K562 (cell line): ENCODE measurements around the gene PKD1. TPM values are rescaled to one million over a fixed set of nuclear protein-coding genes. Genes with fewer than 3 reads are reported as not detected.
A peak's percentile ranks its signal among the peaks of the same experiment; 100 is the strongest.

Source experiments
- ARID3A ChIP-seq: IDR thresholded peaks from 2 replicates; pipeline ENCODE4 v1.6.1; 2012; ENCODE audit warnings: low read depth, low read length, improper control_type of control experiment, borderline replicate concordance
- BHLHE40 ChIP-seq: IDR thresholded peaks from 2 replicates; pipeline ENCODE4 v1.6.1; 2011; ENCODE audit warnings: low read length, improper control_type of control experiment
- C11orf30 ChIP-seq: fragments of 450-650 bp; IDR thresholded peaks from 2 replicates; pipeline ENCODE4 v1.6.1; 2016; ENCODE audit warnings: low read depth, mild to moderate bottlenecking
- CAMTA2 ChIP-seq: fragments of 250-450 bp; sonication (Bioruptor Pico); conservative IDR thresholded peaks from 2 replicates; pipeline ENCODE4 v1.5.1; 2022
- CBFA2T3 ChIP-seq: fragments of 450-650 bp; IDR thresholded peaks from 2 replicates; pipeline ENCODE4 v1.6.1; 2017
- CTBP1 ChIP-seq: fragments of 450-650 bp; IDR thresholded peaks from 2 replicates; pipeline ENCODE4 v1.6.1; 2016; ENCODE audit warnings: borderline replicate concordance
- DPF2 ChIP-seq: fragments of 450-650 bp; IDR thresholded peaks from 2 replicates; pipeline ENCODE4 v1.6.1; 2016
- FOXJ2 ChIP-seq: fragments of 200-800 bp; sonication (Bioruptor generic); IDR thresholded peaks from 2 replicates; pipeline ENCODE4 v1.6.1; 2016; ENCODE audit warnings: missing genetic modification characterization, missing compliant biosample characterization
- FOXK2 ChIP-seq, 2 experiments: fragments of 450-650 bp; IDR thresholded peaks in 1 of 2; conservative IDR thresholded peaks in 1 of 2; 2 replicates each; pipeline ENCODE4 v1.6.1; 2016; ENCODE audit warnings: low read depth in 2 of 2, mild to moderate bottlenecking in 1 of 2
- HMG20B ChIP-seq: fragments of 250-450 bp; sonication (Bioruptor Pico); IDR thresholded peaks from 2 replicates; pipeline ENCODE4 v1.5.0; 2021; ENCODE audit warnings: mild to moderate bottlenecking
- PKNOX1 ChIP-seq: fragments of 450-650 bp; IDR thresholded peaks from 2 replicates; pipeline ENCODE4 v1.6.1; 2016
- RAD21 ChIP-seq, 2 experiments: fragments of 250-450 bp in 1 of 2; fragments of 450-650 bp in 1 of 2; sonication (Bioruptor Pico) in 1 of 2; formaldehyde crosslinking in 1 of 2; IDR thresholded peaks in 1 of 2; conservative IDR thresholded peaks in 1 of 2; 2 replicates each; pipeline versions ENCODE4 v1.4.0 to v1.8.0; 2020 to 2022; ENCODE audit warnings: mild to moderate bottlenecking in 2 of 2, moderate library complexity in 1 of 2
- SPI1 ChIP-seq: IDR thresholded peaks from 2 replicates; pipeline ENCODE4 v1.6.1; 2011; ENCODE audit warnings: low read depth, low read length, control low read depth, borderline replicate concordance
- TEAD4 ChIP-seq, 2 experiments: sonication (generic) in 1 of 2; formaldehyde crosslinking in 1 of 2; IDR thresholded peaks; 2 replicates each; pipeline versions ENCODE4 v1.6.1 to v1.8.0; 2012 to 2022; ENCODE audit warnings: borderline replicate concordance in 1 of 2, inconsistent platforms in 1 of 2, low read length in 1 of 2, mild to moderate bottlenecking in 1 of 2, missing genetic modification reagents in 1 of 2
- TFAP4 ChIP-seq: sonication (generic); formaldehyde crosslinking; IDR thresholded peaks from 2 replicates; pipeline ENCODE4 v1.8.0; 2022; ENCODE audit warnings: missing genetic modification reagents, mild to moderate bottlenecking, moderate library complexity, borderline replicate concordance
- USF1 ChIP-seq: sonication (generic); formaldehyde crosslinking; IDR thresholded peaks from 2 replicates; pipeline ENCODE4 v1.9.0; 2022; ENCODE audit warnings: mild to moderate bottlenecking, missing genetic modification reagents
- ZBTB7A ChIP-seq: IDR thresholded peaks from 2 replicates; pipeline ENCODE4 v1.6.1; 2011; ENCODE audit warnings: low read depth, mild to moderate bottlenecking, low read length, moderate library complexity, borderline replicate concordance; ENCODE audit not compliant: control insufficient read depth
- polyA plus RNA-seq, 8 experiments: library from polyadenylated mRNA; depleted of rRNA in 4 of 8; stranded (reverse) in 5 of 8; unstranded in 3 of 8; fragments of >200 nt; fragmentation: Nextera tagmentation in 2 of 8; fragmentation: Illumina TruSeq in 1 of 8; extraction: Ambion mirVana in 2 of 8; extraction: Trizol in 1 of 8; gene quantifications; 2 replicates each; pipeline versions ENCODE4 v1.2.1 to v1.2.3, GENCODE V29; 2011 to 2014; ENCODE audit warnings: inconsistent platforms in 1 of 8, missing spikeins in 1 of 8
- total RNA-seq, 7 experiments: library from RNA; depleted of rRNA in 6 of 7; stranded (reverse); fragments of >200 nt in 6 of 7; fragmentation: Illumina TruSeq in 2 of 7; extraction: Trizol in 2 of 7; gene quantifications; 2 replicates each; pipeline versions ENCODE4 v1.2.1 to v1.2.3, GENCODE V29; 2011 to 2021; ENCODE audit warnings: low replicate concordance in 1 of 7
- TF ChIP-seq, protein P1 (sequence below), 2 experiments: fragments of 450-650 bp in 1 of 2; sonication (generic) in 1 of 2; formaldehyde crosslinking in 1 of 2; IDR thresholded peaks in 1 of 2; conservative IDR thresholded peaks in 1 of 2; 2 replicates each; pipeline versions ENCODE4 v1.6.1 to v1.8.1; 2016 to 2023; ENCODE audit warnings: mild to moderate bottlenecking in 2 of 2, moderate library complexity in 2 of 2, inconsistent platforms in 1 of 2, missing genetic modification reagents in 1 of 2

The PKD1 gene
- total and polyA plus RNA-seq, 9 of the 15 experiments (the other 6 are each of a cell fraction or from before 2014, with no cell fraction given): 0.23 to 93.5 (median 12.6) TPM

- TF ChIP-seq USF1: 0 out of 2 replicates have a peak, but pooled peaks have one; percentile 38
- TF ChIP-seq HMG20B (CRISPR knock-in tag): no peak
- TF ChIP-seq TEAD4 (IDR thresholded peaks at IDR 0.05; ENCODE audit: low read length): no peak; the same call in 1 of the 2 replicates
- no peak for TF ChIP-seq TEAD4 (CRISPR knock-in tag; IDR thresholded peaks at IDR 0.05; ENCODE audit: borderline replicate concordance)
- TF ChIP-seq ARID3A: no peak
- TF ChIP-seq C11orf30: 0 out of 2 replicates have a peak, but pooled peaks have one; percentile 12
- TF ChIP-seq CBFA2T3: peak; percentile 68
- TF ChIP-seq RAD21 (CRISPR knock-in tag; conservative IDR thresholded peaks at IDR 0.05 in 1 of 2, IDR thresholded peaks at IDR 0.05 in 1 of 2): no peak
- peak; percentile 24; the same call in 1 of the 2 replicates for TF ChIP-seq SPI1
- no peak for TF ChIP-seq FOXJ2 (tag)
- TF ChIP-seq FOXK2 (conservative IDR thresholded peaks at IDR 0.05 in 1 of 2, IDR thresholded peaks at IDR 0.05 in 1 of 2; ENCODE audit: low read depth in 2 of 2): no peak
- TF ChIP-seq ZBTB7A: peak; percentile 31; the same call in 1 of the 2 replicates
- peak; percentile 35; the same call in 1 of the 2 replicates for TF ChIP-seq DPF2
- TF ChIP-seq CTBP1: peak; percentile 80
- TF ChIP-seq BHLHE40: peak; percentile 52
- no peak for TF ChIP-seq CAMTA2 (CRISPR knock-in tag)
- peak; percentile 58 for TF ChIP-seq PKNOX1
- TF ChIP-seq, protein P1, sequence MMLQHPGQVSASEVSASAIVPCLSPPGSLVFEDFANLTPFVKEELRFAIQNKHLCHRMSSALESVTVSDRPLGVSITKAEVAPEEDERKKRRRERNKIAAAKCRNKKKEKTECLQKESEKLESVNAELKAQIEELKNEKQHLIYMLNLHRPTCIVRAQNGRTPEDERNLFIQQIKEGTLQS (IDR thresholded peaks at IDR 0.05): peak; percentile 79
- TF ChIP-seq, protein P1 (CRISPR knock-in tag; conservative IDR thresholded peaks at IDR 0.05): no peak
- 0 out of 2 replicates have a peak, but pooled peaks have one; percentile 44 for TF ChIP-seq TFAP4 (CRISPR knock-in tag)
These were observed 7.5 kb upstream of the PKD1 start (continued) for GRCh38 chr16:2142942-2143877.
